Psoas muscle (tissue), 8 donors: ENCODE measurements around the gene CAPN2. TPM values are rescaled to one million over a fixed set of nuclear protein-coding genes. Genes with fewer than 3 reads are reported as not detected.

Experiments used
- ATAC-seq, 4 donors: fragments of 200-7000 bp; cut with Tn5 transposase; one replicate each; pipeline ENCODE4 v1.9.1; 2020; ENCODE audit warnings: moderate library complexity in 3 of 4, mild to moderate bottlenecking in 2 of 4
- DNase-seq, 2 donors: peaks; one replicate each; pipeline ENCODE4 v3.0.0-alpha.2; 2020
- H3K27ac ChIP-seq: fragments of 200-600 bp; one replicate; pipeline ENCODE4 v1.8.0; 2022
- H3K27me3 ChIP-seq, 3 donors: fragments of 200-600 bp in 1 of 3; one replicate each; pipeline versions ENCODE4 v1.6.1 to v1.8.0; 2013 to 2022; ENCODE audit warnings: low read length in 2 of 3, mild to moderate bottlenecking in 2 of 3, moderate library complexity in 1 of 3; ENCODE audit not compliant: insufficient read depth in 3 of 3
- H3K36me3 ChIP-seq, 2 donors: fragments of 200-600 bp in 1 of 2; one replicate each; pipeline versions ENCODE4 v1.6.1 to v1.8.0; 2013 to 2022; ENCODE audit warnings: low read depth in 1 of 2, mild to moderate bottlenecking in 1 of 2, moderate library complexity in 1 of 2; ENCODE audit not compliant: insufficient read depth in 1 of 2
- H3K4me1 ChIP-seq: fragments of 200-600 bp; one replicate; pipeline ENCODE4 v1.8.0; 2022
- H3K4me3 ChIP-seq: fragments of 200-600 bp; one replicate; pipeline ENCODE4 v1.8.0; 2022; ENCODE audit warnings: mild to moderate bottlenecking
- H3K9me3 ChIP-seq: fragments of 200-600 bp; one replicate; pipeline ENCODE4 v1.8.0; 2022
- CTCF ChIP-seq: fragments of 200-600 bp; IDR thresholded peaks from one replicate; pipeline ENCODE4 v1.8.0; 2022; ENCODE audit warnings: antibody characterized with exemption
- WGBS, 3 donors: extraction: QIAGEN DNeasy Blood & Tissue Kit; methylation state at CpG; one replicate each; pipeline versions ENCODE4 v1.1.6 to v1.1.7; 2013; 5-methylcytosine and 5-hydroxymethylcytosine counted together
- intact Hi-C, 2 donors: fragments of 100-400 bp; cut with DNase I; formaldehyde crosslinking; loops; one replicate each; pipeline versions ENCODE4 v1.11.0 to v1.14.2; 2022
- polyA plus RNA-seq, 3 donors: library from polyadenylated mRNA; stranded (reverse); fragments of 200-250 nt; gene quantifications; one replicate each; pipeline ENCODE4 v1.2.3, GENCODE V29; 2013
- total RNA-seq, 4 donors: library from RNA; stranded (reverse); fragmentation: NEBNext Ultra II Directional in 2 of 4; extraction: Animal tissue kit (Norgen Biotek cat#: 25700) in 2 of 4; gene quantifications; one replicate each; pipeline versions ENCODE4 v1.2.1 to v1.2.4, GENCODE V29; 2021 to 2023
- donor health status: healthy with polysubstance abuse.
- donor health status: DM: no; HTN: no; CAD: no; lungs with moderate emphysema.
- donor health status: Bipolar disorder and iron deficiency.
- donor health status: healthy.
- donor health status: DM: yes; HTN: yes; CAD: no.
- donor health status: DM: no; HTN: no; CAD: no.
- donor health status: DM: no; HTN: no; CAD: no.
- donor health status: DM: yes; HTN: yes; CAD: no.

CAPN2 gene
- total and polyA plus RNA-seq, 7 donors: 47.6 to 157 (median 105) TPM

- Histone ChIP-seq H3K9me3 (no peaks in the 10 kb centered on the region), H3K4me1 (no peaks in the 10 kb centered on the region), H3K27ac (no peak overlapping the region), H3K4me3 (no peak overlapping the region), H3K36me3 (peaks cover 29 to 80% of the 10 kb centered on the region in 2 donors), H3K27me3 (no peaks in the 10 kb centered on the region)
- no peak for TF ChIP-seq CTCF
- ATAC-seq (no peak), DNase-seq (no peak)
- 94 to 97% (median 95%) methylated on average over 5 of the region's 5 CpGs for WGBS, 3 donors
- intact Hi-C loops: no loop called here
These were observed 51.5 kb downstream of the CAPN2 start for GRCh38 chr1:223763881-223764280.

DNA sequence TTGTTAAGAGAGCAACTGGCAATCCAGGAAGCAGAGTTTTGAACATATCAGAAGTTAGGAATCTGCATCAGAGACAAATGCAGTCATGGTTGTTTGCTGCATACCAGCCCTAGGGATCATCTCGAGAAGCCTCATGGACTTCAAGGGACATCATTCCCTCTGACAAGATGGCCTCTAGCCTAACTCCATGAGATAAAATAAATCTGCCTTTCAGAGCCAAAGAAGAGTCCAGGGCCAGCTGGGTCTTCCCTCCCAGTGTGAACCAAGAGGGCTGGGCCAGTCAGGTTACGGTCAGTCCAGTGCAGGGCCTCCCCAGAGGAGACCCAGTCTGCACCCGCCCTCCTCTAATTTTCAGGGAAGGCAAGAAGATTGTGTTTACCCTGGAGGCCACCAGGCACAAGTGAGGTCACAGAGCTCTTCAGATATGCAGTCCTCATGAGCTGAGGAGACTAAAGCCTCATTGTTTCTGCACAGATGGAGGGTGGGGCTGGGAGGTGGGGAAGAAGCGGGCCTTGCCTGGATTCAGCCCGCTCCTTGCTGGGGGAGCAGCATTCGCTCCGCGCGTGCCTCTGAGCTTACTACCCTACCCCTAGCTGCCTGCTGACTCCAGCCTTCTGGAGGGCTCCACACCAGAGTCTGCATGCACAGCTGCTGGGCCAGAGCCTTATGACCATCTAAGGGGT, 52.8 kb downstream of the CAPN2 start:
- Histone ChIP-seq H3K27ac (no peak overlapping the region), H3K27me3 (no peaks in the 10 kb centered on the region), H3K4me3 (no peak overlapping the region), H3K4me1 (no peaks in the 10 kb centered on the region), H3K36me3 (peaks cover 32 to 80% of the 10 kb centered on the region in 2 donors), H3K9me3 (no peaks in the 10 kb centered on the region)
- 50 to 64% (median 52%) methylated on average over 9 of the region's 9 CpGs for WGBS, 3 donors
- no peak for TF ChIP-seq CTCF
- peak in 1 of 2 donors; percentile 63 for DNase-seq
- ATAC-seq: peak; percentile 36 to 81 (median 56)
- intact Hi-C loops: no loop called here

DNA sequence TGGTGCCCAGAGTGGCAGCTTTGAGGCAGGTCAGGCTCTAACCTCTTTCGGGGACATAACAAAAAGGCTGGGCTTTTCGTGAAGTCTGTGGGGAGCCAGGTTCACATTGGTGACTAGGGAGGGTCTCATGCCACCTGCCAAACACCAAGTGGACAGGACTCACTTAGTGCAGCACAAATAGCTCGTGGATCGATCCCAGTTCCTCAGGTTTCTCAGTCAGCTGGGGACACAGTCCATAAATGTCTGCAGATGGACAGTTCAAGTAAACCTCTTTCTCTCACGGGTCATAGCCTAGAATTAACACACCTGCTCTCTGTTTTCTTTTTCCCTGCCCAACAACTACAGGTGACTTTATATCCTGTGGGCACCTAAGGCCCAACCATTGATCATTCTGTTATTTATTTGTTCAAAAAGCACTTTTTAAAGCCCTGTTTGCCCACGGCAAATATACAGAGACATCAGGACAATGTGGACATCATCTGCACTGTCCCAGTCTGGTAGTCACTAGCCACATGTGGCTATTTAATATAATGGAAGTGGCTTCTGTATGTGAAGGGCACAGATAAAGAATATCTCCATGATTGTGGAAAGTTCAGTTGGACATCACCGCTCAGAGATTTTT, 53.5 kb downstream of the CAPN2 start:
- H3K4me1 ChIP-seq: no peaks in the 10 kb centered on the region
- intact Hi-C loops: no loop called here
- 36 to 52% (median 38%) methylated on average over 7 of the region's 7 CpGs for WGBS, 3 donors
- DNase-seq (no peak), ATAC-seq (peak; percentile 11 to 57 (median 30))
- no peaks in the 10 kb centered on the region for H3K9me3 ChIP-seq
- H3K27me3 ChIP-seq: no peaks in the 10 kb centered on the region
- no peak overlapping the region for H3K27ac ChIP-seq
- H3K36me3 ChIP-seq: peaks cover 28 to 80% of the 10 kb centered on the region in 2 donors
- no peak for TF ChIP-seq CTCF
- H3K4me3 ChIP-seq: no peak overlapping the region

GRCh38 chr1:223770621-223771315, 58.4 kb downstream of the CAPN2 start:
- Histone ChIP-seq H3K27me3 (no peaks in the 10 kb centered on the region), H3K4me3 (no peak overlapping the region), H3K36me3 (peaks cover 16 to 82% of the 10 kb centered on the region in 2 donors), H3K4me1 (peaks cover 4% of the 10 kb centered on the region), H3K9me3 (no peaks in the 10 kb centered on the region), H3K27ac (peak overlapping the region; percentile 54)
- intact Hi-C loops: no loop called here
- WGBS, 3 donors: 88 to 93% (median 89%) methylated on average over 9 of the region's 9 CpGs
- DNase-seq: no peak
- ATAC-seq: no peak
- TF ChIP-seq CTCF: no peak
